ENCODE results near the gene RAB3GAP2.

Gene RAB3GAP2

GRCh38 chr1:220283625-220284024 lies 11.4 kb upstream of the RAB3GAP2 start:
- DNase-seq (ENCODE audit: low read depth): no peak
- no peak for TF ChIP-seq MAX (IDR thresholded peaks at IDR 0.05; ENCODE audit: low read depth, low read length)
- TF ChIP-seq MYC (IDR thresholded peaks at IDR 0.05; ENCODE audit: low read depth, low read length): no peak
- no peak for TF ChIP-seq CTCF (IDR thresholded peaks at IDR 0.05; ENCODE audit: low read depth, low read length)
- TF ChIP-seq POLR2A (IDR thresholded peaks at IDR 0.05; ENCODE audit: extremely low read depth, insufficient read length): no peak
- no peak overlapping the region for H3K4me3 ChIP-seq (ENCODE audit: low read depth, low read length)

GRCh38 chr1:220281159-220281574 lies 8.9 kb upstream of the RAB3GAP2 start:
- H3K4me3 ChIP-seq (ENCODE audit: low read depth, low read length): no peak overlapping the region
- DNase-seq (ENCODE audit: low read depth): peak; percentile 39
- TF ChIP-seq MAX (IDR thresholded peaks at IDR 0.05; ENCODE audit: low read depth, low read length): no peak
- no peak for TF ChIP-seq MYC (IDR thresholded peaks at IDR 0.05; ENCODE audit: low read depth, low read length)
- peak; percentile 7 for TF ChIP-seq CTCF (IDR thresholded peaks at IDR 0.05; ENCODE audit: low read depth, low read length)
- no peak for TF ChIP-seq POLR2A (IDR thresholded peaks at IDR 0.05; ENCODE audit: extremely low read depth, insufficient read length)

GRCh38 chr1:220280249-220280648 lies 8.0 kb upstream of the RAB3GAP2 start:
- no peak for TF ChIP-seq CTCF (IDR thresholded peaks at IDR 0.05; ENCODE audit: low read depth, low read length)
- TF ChIP-seq POLR2A (IDR thresholded peaks at IDR 0.05; ENCODE audit: extremely low read depth, insufficient read length): no peak
- TF ChIP-seq MAX (IDR thresholded peaks at IDR 0.05; ENCODE audit: low read depth, low read length): no peak
- TF ChIP-seq MYC (IDR thresholded peaks at IDR 0.05; ENCODE audit: low read depth, low read length): no peak
- H3K4me3 ChIP-seq (ENCODE audit: low read depth, low read length): no peak overlapping the region
- DNase-seq (ENCODE audit: low read depth): no peak

GRCh38 chr1:220278991-220279390 lies 6.7 kb upstream of the RAB3GAP2 start:
- H3K4me3 ChIP-seq (ENCODE audit: low read depth, low read length): no peak overlapping the region
- TF ChIP-seq CTCF (IDR thresholded peaks at IDR 0.05; ENCODE audit: low read depth, low read length): no peak
- TF ChIP-seq POLR2A (IDR thresholded peaks at IDR 0.05; ENCODE audit: extremely low read depth, insufficient read length): no peak
- TF ChIP-seq MAX (IDR thresholded peaks at IDR 0.05; ENCODE audit: low read depth, low read length): no peak
- TF ChIP-seq MYC (IDR thresholded peaks at IDR 0.05; ENCODE audit: low read depth, low read length): no peak
- no peak for DNase-seq (ENCODE audit: low read depth)

- no peak overlapping the region for H3K4me3 ChIP-seq (ENCODE audit: low read depth, low read length)
- no peak for DNase-seq (ENCODE audit: low read depth)
- no peak for TF ChIP-seq POLR2A (IDR thresholded peaks at IDR 0.05; ENCODE audit: extremely low read depth, insufficient read length)
- TF ChIP-seq MAX (IDR thresholded peaks at IDR 0.05; ENCODE audit: low read depth, low read length): no peak
- TF ChIP-seq CTCF (IDR thresholded peaks at IDR 0.05; ENCODE audit: low read depth, low read length): no peak
- no peak for TF ChIP-seq MYC (IDR thresholded peaks at IDR 0.05; ENCODE audit: low read depth, low read length)
Observed at GRCh38 chr1:220275430-220275829, 3.2 kb upstream of the RAB3GAP2 start.

Data from NB4 (cell line).